ENCODE measurements around the gene DRAP1.
A peak's percentile ranks its signal among the peaks of the same experiment; 100 is the strongest.

DRAP1 gene

GRCh38 chr11:65961267-65962140 is 42.3 kb downstream of the DRAP1 start, which contains the start of gene SART1:
Gene SART1, plus strand, starts transcription at chr11:65961734. Its CDS starts 47 bp downstream, at chr11:65961781.
- DNase-seq (ENCODE audit: low spot score), result peak; percentile 100

- DNase-seq (ENCODE audit: low spot score), result no peak
Measured at GRCh38 chr11:65962141-65962564, 42.9 kb downstream of the DRAP1 start.

GRCh38 chr11:65964906-65965305 is 45.7 kb downstream of the DRAP1 start:
- DNase-seq (ENCODE audit: low spot score), result no peak

- DNase-seq (ENCODE audit: low spot score), result no peak
Measured at GRCh38 chr11:65965986-65966762, 46.9 kb downstream of the DRAP1 start.

GRCh38 chr11:65967329-65967934 is 48.2 kb downstream of the DRAP1 start:
- no peak for DNase-seq (ENCODE audit: low spot score)

- DNase-seq (ENCODE audit: low spot score), result no peak
Measured at GRCh38 chr11:65968600-65969482, 49.6 kb downstream of the DRAP1 start.

All from hepatic stellate cell (primary cell).